ENCODE data around the gene ZG16. TPM values are rescaled to one million over a fixed set of nuclear protein-coding genes. Genes with fewer than 3 reads are reported as not detected.

Gene ZG16
- total and polyA plus RNA-seq, 9 of the 15 experiments (the other 6 are each of a cell fraction or from before 2014, with no cell fraction given), result 0.04 TPM; not detected in 8

- TF ChIP-seq, protein P1, sequence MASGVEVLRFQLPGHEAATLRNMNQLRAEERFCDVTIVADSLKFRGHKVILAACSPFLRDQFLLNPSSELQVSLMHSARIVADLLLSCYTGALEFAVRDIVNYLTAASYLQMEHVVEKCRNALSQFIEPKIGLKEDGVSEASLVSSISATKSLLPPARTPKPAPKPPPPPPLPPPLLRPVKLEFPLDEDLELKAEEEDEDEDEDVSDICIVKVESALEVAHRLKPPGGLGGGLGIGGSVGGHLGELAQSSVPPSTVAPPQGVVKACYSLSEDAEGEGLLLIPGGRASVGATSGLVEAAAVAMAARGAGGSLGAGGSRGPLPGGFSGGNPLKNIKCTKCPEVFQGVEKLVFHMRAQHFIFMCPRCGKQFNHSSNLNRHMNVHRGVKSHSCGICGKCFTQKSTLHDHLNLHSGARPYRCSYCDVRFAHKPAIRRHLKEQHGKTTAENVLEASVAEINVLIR (CRISPR knock-in tag; IDR thresholded peaks at IDR 0.05), result no peak
- TF ChIP-seq ZNF280B (CRISPR knock-in tag; IDR thresholded peaks at IDR 0.05), result no peak
- TF ChIP-seq, protein P2, sequence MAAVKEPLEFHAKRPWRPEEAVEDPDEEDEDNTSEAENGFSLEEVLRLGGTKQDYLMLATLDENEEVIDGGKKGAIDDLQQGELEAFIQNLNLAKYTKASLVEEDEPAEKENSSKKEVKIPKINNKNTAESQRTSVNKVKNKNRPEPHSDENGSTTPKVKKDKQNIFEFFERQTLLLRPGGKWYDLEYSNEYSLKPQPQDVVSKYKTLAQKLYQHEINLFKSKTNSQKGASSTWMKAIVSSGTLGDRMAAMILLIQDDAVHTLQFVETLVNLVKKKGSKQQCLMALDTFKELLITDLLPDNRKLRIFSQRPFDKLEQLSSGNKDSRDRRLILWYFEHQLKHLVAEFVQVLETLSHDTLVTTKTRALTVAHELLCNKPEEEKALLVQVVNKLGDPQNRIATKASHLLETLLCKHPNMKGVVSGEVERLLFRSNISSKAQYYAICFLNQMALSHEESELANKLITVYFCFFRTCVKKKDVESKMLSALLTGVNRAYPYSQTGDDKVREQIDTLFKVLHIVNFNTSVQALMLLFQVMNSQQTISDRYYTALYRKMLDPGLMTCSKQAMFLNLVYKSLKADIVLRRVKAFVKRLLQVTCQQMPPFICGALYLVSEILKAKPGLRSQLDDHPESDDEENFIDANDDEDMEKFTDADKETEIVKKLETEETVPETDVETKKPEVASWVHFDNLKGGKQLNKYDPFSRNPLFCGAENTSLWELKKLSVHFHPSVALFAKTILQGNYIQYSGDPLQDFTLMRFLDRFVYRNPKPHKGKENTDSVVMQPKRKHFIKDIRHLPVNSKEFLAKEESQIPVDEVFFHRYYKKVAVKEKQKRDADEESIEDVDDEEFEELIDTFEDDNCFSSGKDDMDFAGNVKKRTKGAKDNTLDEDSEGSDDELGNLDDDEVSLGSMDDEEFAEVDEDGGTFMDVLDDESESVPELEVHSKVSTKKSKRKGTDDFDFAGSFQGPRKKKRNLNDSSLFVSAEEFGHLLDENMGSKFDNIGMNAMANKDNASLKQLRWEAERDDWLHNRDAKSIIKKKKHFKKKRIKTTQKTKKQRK (IDR thresholded peaks at IDR 0.05; ENCODE audit: borderline replicate concordance, low read depth, low read length), result no peak
- no peak for TF ChIP-seq MEF2A (IDR thresholded peaks at IDR 0.05; ENCODE audit: control insufficient read depth, low read depth, low read length)
- TF ChIP-seq LEF1 (IDR thresholded peaks at IDR 0.05), result no peak
- TF ChIP-seq POLR2G (IDR thresholded peaks at IDR 0.05; ENCODE audit: low read depth, low read length), result no peak
- no peak for TF ChIP-seq SIN3B (IDR thresholded peaks at IDR 0.05; ENCODE audit: low read depth)
- TF ChIP-seq CBX8 (IDR thresholded peaks at IDR 0.05; ENCODE audit: borderline replicate concordance, extremely low read depth, low read depth, low read length, poor library complexity, severe bottlenecking), result no peak
- no peak for TF ChIP-seq NCOA1 (IDR thresholded peaks at IDR 0.05; ENCODE audit: low read depth)
- 0 out of 4 replicates have a peak, but pooled peaks of 1 of the 2 experiments have one; percentile 12 for TF ChIP-seq SIN3A (IDR thresholded peaks at IDR 0.05; ENCODE audit: borderline replicate concordance in 2 of 2, control insufficient read depth in 1 of 2, low read depth in 2 of 2, low read length in 2 of 2)
- no peak for TF ChIP-seq ZNF589 (CRISPR knock-in tag; IDR thresholded peaks at IDR 0.05; ENCODE audit: low read depth)
- TF ChIP-seq POLR3G (IDR thresholded peaks at IDR 0.05; ENCODE audit: extremely low read depth, insufficient read length, insufficient replicate concordance), result no peak
- TF ChIP-seq CBX5 (IDR thresholded peaks at IDR 0.05; ENCODE audit: borderline replicate concordance, low read depth), result 0 out of 2 replicates have a peak, but pooled peaks have one; percentile 3
- no peak for TF ChIP-seq EP400 (IDR thresholded peaks at IDR 0.05)
- TF ChIP-seq CGGBP1 (CRISPR knock-in tag; IDR thresholded peaks at IDR 0.05), result no peak
- TF ChIP-seq MAFK (IDR thresholded peaks at IDR 0.05; ENCODE audit: low read length), result no peak
- no peak for TF ChIP-seq TOE1 (IDR thresholded peaks at IDR 0.05; ENCODE audit: borderline replicate concordance)
- 0 out of 2 replicates have a peak, but pooled peaks have one; percentile 16 for TF ChIP-seq TOE1 (CRISPR knock-in tag; IDR thresholded peaks at IDR 0.05; ENCODE audit: borderline replicate concordance, low read depth)
These were observed 26.6 kb downstream of the ZG16 start (continued) for GRCh38 chr16:29804455-29805231.
